Uterus (tissue), 2 donors: Measurements from ENCODE around the gene NR2C2.

Experiments used
- CTCF ChIP-seq, 4 experiments: fragments of 200-600 bp in 2 of 4; fragments of 450-650 bp in 2 of 4; sonication (generic) in 2 of 4; IDR thresholded peaks; one replicate each; pipeline ENCODE4 v1.5.1; 2016 to 2019; ENCODE audit warnings: antibody characterized with exemption in 4 of 4, mild to moderate bottlenecking in 2 of 4, moderate library complexity in 1 of 4
- POLR2A ChIP-seq, 2 donors: fragments of 450-650 bp; IDR thresholded peaks; one replicate each; pipeline ENCODE4 v1.6.1; 2016; ENCODE audit warnings: antibody characterized with exemption in 2 of 2, mild to moderate bottlenecking in 1 of 2, moderate library complexity in 1 of 2

- TF ChIP-seq CTCF (IDR thresholded peaks at IDR 0.05) (peak in 1 of 4 experiments; percentile 7), POLR2A (IDR thresholded peaks at IDR 0.05) (peak; percentile 69 to 85)
Measured at GRCh38 chr3:15064835-15065549, 117.6 kb downstream of the NR2C2 start, which contains the start of gene MRPS25.
